Activated naive CD8-positive, alpha-beta T cell treated with anti-CD3 and anti-CD28 coated beads, Interleukin-2, amount 50 U/mL, for 16 hours (primary cell): ENCODE results near the gene RASGEF1C.

Source experiments
- DNase-seq: peaks from one replicate; pipeline ENCODE4 v3.0.0-alpha.2; 2020; ENCODE audit warnings: low read depth, low spot score

Gene RASGEF1C

GRCh38 chr5:180160215-180160614 is 48.8 kb downstream of the RASGEF1C start:
- no peak for DNase-seq

GRCh38 chr5:180159756-180160155 is 49.3 kb downstream of the RASGEF1C start:
- DNase-seq: no peak

DNA sequence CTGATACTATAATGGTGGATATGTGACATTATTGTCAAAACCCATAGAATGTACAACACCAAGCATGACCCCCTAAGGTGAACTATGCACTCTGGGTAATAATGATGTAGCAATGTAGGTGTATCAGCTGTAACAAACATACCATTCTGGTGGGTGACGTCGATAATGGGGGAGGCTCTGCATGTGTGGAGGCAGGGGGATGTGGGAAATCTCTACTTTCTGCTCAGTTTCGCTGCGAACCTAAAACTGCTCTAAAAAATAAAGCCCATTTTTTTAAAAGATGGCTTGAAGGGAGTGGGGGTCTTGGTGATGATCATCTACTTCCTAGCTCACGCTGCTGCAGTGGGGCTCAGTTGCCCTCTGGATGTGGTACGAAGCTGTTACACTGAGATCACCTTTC is 51.1 kb downstream of the RASGEF1C start:
- DNase-seq: no peak

- no peak for DNase-seq
These were observed 52.9 kb downstream of the RASGEF1C start for GRCh38 chr5:180156141-180156540.

DNA sequence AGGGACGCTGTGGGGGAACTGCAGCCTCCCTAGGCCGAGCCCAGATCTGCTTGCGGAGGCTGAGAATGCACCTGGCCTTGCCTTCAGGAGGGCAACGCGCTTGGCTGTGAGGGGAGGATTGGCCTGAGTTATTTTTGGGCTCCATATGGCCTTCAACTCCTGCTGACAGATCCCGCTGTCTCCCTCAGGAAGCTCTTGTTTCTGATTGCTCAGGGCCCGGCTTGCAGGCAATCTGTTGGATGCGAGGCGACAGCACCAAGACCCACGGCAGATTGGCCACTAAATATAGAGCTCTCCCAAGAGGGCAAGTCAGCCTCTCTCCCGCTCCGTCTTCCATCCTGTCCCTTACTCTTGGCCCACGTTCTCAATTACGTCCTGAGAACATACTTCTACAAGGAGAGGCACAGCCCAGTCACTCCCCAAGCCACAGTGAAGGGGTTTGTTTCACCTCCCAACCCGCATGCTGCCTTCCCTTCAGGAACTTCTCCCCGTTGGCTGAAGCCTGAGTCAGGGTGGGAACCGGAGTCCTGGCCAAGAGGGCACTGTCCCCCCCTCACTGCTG is 53.6 kb downstream of the RASGEF1C start:
- no peak for DNase-seq

DNA sequence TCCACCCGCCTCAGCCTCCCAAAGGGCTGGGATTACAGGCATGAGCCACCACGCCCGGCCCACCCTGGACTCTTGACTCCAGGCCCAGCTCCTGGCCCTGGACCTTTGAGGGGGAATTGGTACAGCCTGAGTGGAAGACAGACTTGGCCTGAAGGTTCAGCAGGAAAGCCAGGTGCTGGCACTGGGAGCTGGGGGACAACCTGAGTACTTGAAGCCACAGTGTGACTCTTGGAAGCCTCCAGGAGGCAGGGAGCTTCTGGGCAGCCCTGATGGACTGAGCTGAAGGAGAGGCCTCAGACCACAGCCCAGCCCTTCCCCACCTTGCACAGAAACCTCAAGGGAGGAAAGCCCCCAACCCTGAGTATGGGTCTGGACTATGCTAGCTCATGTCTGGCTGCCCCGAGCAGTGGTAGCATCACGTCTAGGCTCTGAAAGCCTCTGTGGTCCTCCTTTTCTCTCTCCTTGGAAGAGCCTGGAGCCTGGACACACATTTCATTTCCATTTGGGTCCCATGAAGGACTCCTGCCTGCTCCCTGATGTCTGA is 54.1 kb downstream of the RASGEF1C start:
- DNase-seq: no peak

DNA sequence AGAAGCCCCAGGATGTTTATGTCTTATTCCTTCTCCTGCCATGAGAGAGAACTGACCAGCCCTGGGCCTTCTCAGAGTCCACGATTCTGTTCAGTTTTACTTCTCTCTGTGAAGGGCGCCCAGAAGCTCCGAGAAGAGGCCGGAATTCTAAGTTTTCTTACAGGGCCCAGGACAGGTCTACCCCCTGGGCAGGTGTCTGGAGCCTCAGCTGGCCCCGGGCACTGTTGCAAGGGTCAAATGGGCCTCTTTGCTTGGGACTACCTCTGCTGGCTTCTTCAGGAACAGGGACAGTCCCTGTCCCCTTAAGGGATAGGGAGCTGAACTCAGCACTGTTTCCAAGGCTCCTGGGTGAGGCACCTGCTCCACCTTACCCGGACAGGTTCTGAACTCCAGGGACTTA is 55.0 kb downstream of the RASGEF1C start:
- no peak for DNase-seq

DNA sequence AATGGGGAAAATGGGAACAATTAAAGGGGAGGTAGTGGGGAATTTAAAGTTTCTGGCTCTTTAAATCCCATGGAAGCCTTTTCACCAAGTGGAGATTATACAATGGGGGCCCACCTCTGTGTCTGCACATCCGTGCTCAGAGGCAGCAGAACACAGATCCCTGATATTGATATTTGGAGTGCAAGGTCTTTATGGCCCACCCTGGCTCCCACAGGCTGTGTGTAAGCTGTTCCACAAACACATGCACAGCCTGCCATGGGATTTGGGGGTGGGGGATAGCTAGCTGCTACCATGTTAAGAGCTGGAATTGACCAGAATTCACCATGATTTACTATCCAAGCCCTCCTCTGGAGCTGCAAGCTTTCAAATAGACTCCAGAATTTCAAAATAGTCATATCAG is 55.9 kb downstream of the RASGEF1C start:
- DNase-seq: no peak

GRCh38 chr5:180143656-180144364 is 65.2 kb downstream of the RASGEF1C start:
- DNase-seq: no peak

DNA sequence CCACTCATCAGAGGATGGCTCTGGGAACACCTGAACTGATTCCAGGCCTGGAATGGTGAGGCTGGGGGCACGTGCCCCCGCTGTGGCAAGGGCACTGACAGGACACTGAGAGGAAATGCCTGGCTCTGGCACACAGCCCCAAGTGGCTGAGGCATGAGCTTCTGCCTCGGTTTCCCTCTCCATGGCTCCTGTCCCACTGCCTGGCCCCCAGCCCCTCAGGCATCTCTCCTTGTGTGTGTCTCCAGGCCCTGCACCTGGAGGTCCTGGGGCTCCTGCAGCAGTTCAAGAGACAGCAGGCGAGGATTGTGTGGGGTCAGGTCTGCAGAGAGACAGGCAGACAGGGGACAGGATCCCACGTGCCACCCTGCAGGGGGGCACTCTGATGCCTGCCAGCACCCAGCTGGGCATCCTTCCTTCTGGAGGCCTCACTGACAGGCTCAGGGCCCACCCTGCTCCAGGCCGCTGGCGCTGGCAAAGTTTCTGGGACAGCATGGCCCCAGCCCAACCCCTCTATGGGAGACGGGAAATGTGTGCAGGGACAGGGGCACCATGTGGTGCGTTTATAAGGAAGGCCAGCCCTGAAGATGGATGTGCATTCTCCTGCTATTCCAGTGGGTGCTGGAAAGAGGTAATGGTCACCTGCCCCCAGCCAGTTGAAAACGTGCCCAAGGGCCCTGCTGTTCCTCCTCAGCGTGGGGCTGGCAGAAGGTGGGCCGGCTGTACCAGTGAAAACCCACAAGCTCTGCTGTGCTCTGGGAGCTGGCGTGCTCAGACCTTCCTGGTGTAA is 66.0 kb downstream of the RASGEF1C start:
- DNase-seq: no peak

- DNase-seq: no peak
These were observed 66.8 kb downstream of the RASGEF1C start for GRCh38 chr5:180142021-180142765.

DNA sequence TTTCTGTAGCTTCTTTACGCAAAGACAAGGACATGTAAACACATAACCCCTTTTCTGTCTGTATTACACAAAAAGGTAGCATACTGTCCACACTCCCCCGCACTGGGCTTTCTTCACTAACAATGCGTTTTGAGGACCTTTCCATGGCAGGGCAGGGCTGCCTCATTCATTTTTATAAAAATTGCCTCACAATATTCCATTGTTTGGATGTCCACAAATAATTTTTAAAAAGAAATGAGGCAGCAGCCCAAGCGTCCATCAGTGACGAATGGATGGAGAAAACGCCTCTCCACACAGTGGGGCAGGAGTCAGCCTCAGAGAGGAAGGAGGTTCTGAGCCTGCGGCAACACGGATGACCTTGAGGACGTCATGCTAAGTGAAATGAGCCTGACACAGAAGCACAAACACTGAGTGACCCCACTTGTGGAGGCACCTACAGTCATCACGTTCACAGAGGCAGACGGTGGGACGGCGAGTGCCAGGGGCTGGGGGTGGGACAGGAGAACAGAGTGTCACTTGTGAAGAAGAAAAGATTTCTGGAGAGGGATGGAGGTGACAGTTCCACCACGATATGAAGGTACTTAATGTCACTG is 67.8 kb downstream of the RASGEF1C start:
- no peak for DNase-seq

DNA sequence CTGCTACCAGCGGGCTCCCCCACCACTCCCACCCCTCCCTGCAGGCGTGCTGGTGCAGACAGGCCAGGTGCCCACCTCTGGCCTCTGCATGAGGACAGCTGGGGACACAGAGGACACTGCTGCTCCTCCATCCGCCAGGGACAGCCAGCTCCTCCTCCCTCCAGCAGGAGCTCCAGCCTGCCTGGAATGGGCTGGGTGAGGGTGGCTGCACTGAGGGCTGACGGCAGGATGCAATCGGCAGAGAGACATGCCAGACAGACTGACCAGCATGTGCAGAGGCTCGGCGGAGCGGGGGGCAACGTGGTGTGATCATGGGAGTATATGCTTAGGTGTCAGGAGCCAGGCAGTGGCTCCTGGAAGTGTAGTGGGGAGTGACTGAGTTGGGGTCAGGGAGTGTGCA is 68.4 kb downstream of the RASGEF1C start:
- no peak for DNase-seq

- no peak for DNase-seq
These were observed 68.9 kb downstream of the RASGEF1C start for GRCh38 chr5:180140079-180140554.

DNA sequence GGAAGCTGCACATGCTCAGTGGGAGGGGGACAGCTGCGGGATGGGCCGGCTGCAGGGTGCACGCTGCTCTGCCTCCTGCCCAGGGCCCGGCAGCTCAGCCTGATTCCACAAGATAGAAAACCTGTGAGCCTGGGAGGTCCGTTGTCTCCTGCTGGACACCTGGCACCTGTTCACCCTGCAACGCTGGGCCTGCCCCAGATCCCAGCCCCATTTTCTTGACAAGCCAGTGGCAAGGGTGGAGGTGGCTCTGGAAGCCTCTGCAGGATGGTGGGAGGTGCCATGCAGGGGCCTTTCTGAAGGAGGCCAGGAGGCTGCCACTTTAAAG is 69.3 kb downstream of the RASGEF1C start:
- DNase-seq: no peak

- no peak for DNase-seq
These were observed 69.9 kb downstream of the RASGEF1C start for GRCh38 chr5:180138976-180139730.

- DNase-seq: no peak
These were observed 70.6 kb downstream of the RASGEF1C start for GRCh38 chr5:180138214-180138975.

- no peak for DNase-seq
These were observed 71.4 kb downstream of the RASGEF1C start for GRCh38 chr5:180137401-180138213.
